Heart right ventricle (tissue), 16 donors: Measurements from ENCODE around the gene GJB3. TPM values are rescaled to one million over a fixed set of nuclear protein-coding genes. Genes with fewer than 3 reads are reported as not detected.
A peak's percentile ranks its signal among the peaks of the same experiment; 100 is the strongest.

Experiments used
- ATAC-seq, 8 donors: fragments of 200-7000 bp; cut with Tn5 transposase; one replicate each; pipeline ENCODE4 v1.9.1; 2020; ENCODE audit warnings: mild to moderate bottlenecking in 8 of 8, moderate library complexity in 8 of 8, moderate number of reproducible peaks in 1 of 8
- DNase-seq, 2 donors: peaks; one replicate each; pipeline ENCODE4 v3.0.0-alpha.2; 2020
- H3K27ac ChIP-seq, 10 donors: fragments of 200-600 bp; sonication (generic) in 2 of 10; one replicate each; pipeline versions ENCODE4 v1.5.0 to v1.8.0; 2020 to 2022; ENCODE audit warnings: mild to moderate bottlenecking in 3 of 10
- H3K27me3 ChIP-seq, 7 donors: fragments of 200-600 bp; one replicate each; pipeline ENCODE4 v1.8.0; 2021 to 2022; ENCODE audit warnings: mild to moderate bottlenecking in 2 of 7
- H3K36me3 ChIP-seq, 9 donors: fragments of 200-600 bp; sonication (generic) in 1 of 9; one replicate each; pipeline versions ENCODE4 v1.5.0 to v1.8.0; 2020 to 2022; ENCODE audit warnings: mild to moderate bottlenecking in 2 of 9
- H3K4me1 ChIP-seq, 9 donors: fragments of 200-600 bp; sonication (generic) in 1 of 9; one replicate each; pipeline versions ENCODE4 v1.5.0 to v1.8.0; 2020 to 2022; ENCODE audit warnings: mild to moderate bottlenecking in 4 of 9
- H3K4me3 ChIP-seq, 10 donors: fragments of 200-600 bp; sonication (generic) in 2 of 10; one replicate each; pipeline versions ENCODE4 v1.5.0 to v1.8.0; 2020 to 2022; ENCODE audit warnings: mild to moderate bottlenecking in 7 of 10, moderate library complexity in 2 of 10
- H3K9me3 ChIP-seq, 11 donors: fragments of 200-600 bp in 10 of 11; sonication (generic) in 2 of 11; one replicate each; pipeline versions ENCODE4 v1.5.0 to v1.8.0; 2013 to 2022; ENCODE audit warnings: mild to moderate bottlenecking in 2 of 11, control low read depth in 1 of 11, moderate library complexity in 1 of 11
- CTCF ChIP-seq, 9 donors: fragments of 200-600 bp; sonication (generic) in 2 of 9; IDR thresholded peaks; one replicate each; pipeline versions ENCODE4 v1.5.0 to v1.8.0; 2021 to 2022; ENCODE audit warnings: antibody characterized with exemption in 9 of 9, mild to moderate bottlenecking in 5 of 9, moderate library complexity in 1 of 9
- WGBS, 2 donors: extraction: QIAGEN DNeasy Blood & Tissue Kit; methylation state at CpG; one replicate each; pipeline ENCODE4 v1.1.7; 2013; ENCODE audit warnings: inconsistent platforms in 1 of 2; 5-methylcytosine and 5-hydroxymethylcytosine counted together
- intact Hi-C, 10 donors: fragments of 100-400 bp; cut with DNase I; formaldehyde crosslinking; loops; one replicate each; pipeline versions ENCODE4 v1.11.1 to v1.14.2; 2022
- polyA plus RNA-seq, 2 donors: library from polyadenylated mRNA; stranded (reverse); fragments of 200-250 nt; gene quantifications; one replicate each; pipeline ENCODE4 v1.2.3, GENCODE V29; 2013
- total RNA-seq, 10 donors: library from RNA; stranded (reverse); fragmentation: NEBNext Ultra II Directional in 3 of 10; extraction: Animal tissue kit (Norgen Biotek cat#: 25700) in 3 of 10; gene quantifications; one replicate each; pipeline versions ENCODE4 v1.2.1 to v1.2.4, GENCODE V29; 2021 to 2023
- donor health status: Arrhythmogenic right ventricular cardiomyopathy.
- donor health status: ischemic (EF 13 %, LVEDD 7.1; RV severe dilation, severe dysfunction).
- donor health status: healthy with polysubstance abuse.
- donor health status: DM: no; HTN: yes; CAD: no.
- donor health status: DM: no; HTN: no; CAD: no.
- donor health status: ischemic (EF 25% LVEDD 6.9; RV normal size, moderate dysfunction).
- donor health status: ischemic (EF 25% LVEDD 5.7; RV mildly dilated, moderate dysfunction).
- donor health status: healthy.
- donor health status: DM: yes; HTN: yes; CAD: no.
- donor health status: Ischemic cardiomyopathy.
- donor health status: ischemic (EF 35%, LVEDD 5.7; RV mildly dilated, moderate dysfunction).
- donor health status: nonischemic (EF 11% LVEDD 7.7; RV severe dilation, severe dysfunction).
- donor health status: DM: yes; HTN: yes; CAD: no.
- donor health status: PGD.
- donor health status: ischemic (EF 29% LVEDD 5.4; RV normal size, mild dysfunction).
- donor health status: nonischemic (EF 23%, LVEDD 6.1; RV moderate dilation, normal function).

GJB3 gene
- total and polyA plus RNA-seq, 12 donors: not detected

DNA sequence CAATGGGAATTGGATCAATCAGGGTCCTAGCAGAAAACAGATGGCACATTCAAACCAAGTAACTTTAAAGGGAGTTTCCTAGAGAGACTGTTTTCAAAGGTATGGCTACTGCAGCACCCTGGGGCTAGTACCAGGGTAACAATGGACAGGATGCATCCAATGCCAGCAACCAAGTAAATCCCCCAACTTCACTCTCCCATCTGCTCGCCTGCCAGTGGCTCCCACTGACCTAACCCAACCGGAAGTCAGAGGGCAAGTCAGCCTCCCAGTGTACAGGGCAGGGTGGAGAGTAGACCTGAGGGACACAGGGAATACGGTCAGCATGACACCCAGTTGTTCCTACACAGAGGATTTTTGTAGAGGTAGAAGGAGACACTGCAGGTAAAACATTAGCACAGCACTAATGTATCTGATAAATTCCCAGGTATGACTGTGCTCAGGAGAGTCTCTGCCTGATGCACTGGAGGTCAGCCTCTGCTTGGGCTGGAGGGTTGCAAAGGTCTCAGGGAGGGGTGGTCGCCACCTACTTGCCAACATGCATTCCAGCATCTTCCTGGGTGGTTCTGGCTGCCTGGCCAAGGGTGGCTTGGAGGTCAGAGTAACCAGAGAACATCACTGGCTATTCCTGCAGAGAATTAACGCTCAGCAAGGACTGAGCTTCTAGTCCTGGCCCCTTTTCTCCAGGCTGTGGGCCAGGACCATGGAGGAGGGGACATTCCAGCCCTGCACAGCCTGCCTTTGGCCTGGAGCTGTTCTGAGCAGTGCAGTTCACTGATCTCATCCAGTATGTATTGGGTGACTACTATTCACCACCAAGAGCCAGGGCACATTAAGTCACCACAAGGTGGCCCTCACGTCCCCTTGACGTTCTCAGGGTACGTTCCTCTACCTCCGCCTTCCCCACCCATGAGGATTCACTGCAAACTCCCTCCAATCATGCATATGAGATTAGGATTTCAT is 6.7 kb downstream of the GJB3 start:
- Histone ChIP-seq H3K9me3 (no peaks in the 10 kb centered on the region), H3K36me3 (no peaks in the 10 kb centered on the region), H3K27ac (peak overlapping the region in 6 of 10 donors; percentile 6 to 41 (median 19)), H3K27me3 (peaks cover 0 to 17% (median 6%) of the 10 kb centered on the region in 7 donors), H3K4me1 (peaks cover 9 to 46% (median 18%) of the 10 kb centered on the region in 9 donors), H3K4me3 (no peak overlapping the region)
- peak; percentile 16 to 59 (median 42) for TF ChIP-seq CTCF (IDR thresholded peaks at IDR 0.05)
- intact Hi-C loops: loop anchor here in 9 of 10 donors (1.0 to 5.0 kb wide), 8 partner anchors 57 to 200 kb away; partner anchors contain the start of gene TMEM35B (in 1 of the 9)
- 40 to 42% methylated on average over 9 of the region's 9 CpGs for WGBS, 2 donors
- peak in 1 of 2 donors; percentile 31 for DNase-seq
- ATAC-seq: peak in 7 of 8 donors; percentile 22 to 61 (median 42)

- DNase-seq (peak; percentile 59 to 77), ATAC-seq (peak; percentile 31 to 66 (median 56))
- Histone ChIP-seq H3K27ac (peak overlapping the region in 9 of 10 donors; percentile 21 to 92 (median 84)), H3K36me3 (peaks cover 0 to 22% (median 4%) of the 10 kb centered on the region in 9 donors), H3K4me1 (peaks cover 9 to 54% (median 28%) of the 10 kb centered on the region in 9 donors), H3K27me3 (peaks cover 0 to 17% (median 0%) of the 10 kb centered on the region in 7 donors), H3K9me3 (no peaks in the 10 kb centered on the region), H3K4me3 (peak overlapping the region in 1 of 10 donors; percentile 70)
- intact Hi-C loops: no loop called here
- no peak for TF ChIP-seq CTCF (IDR thresholded peaks at IDR 0.05)
- 70 to 76% methylated on average over 6 of the region's 6 CpGs for WGBS, 2 donors
Observed at GRCh38 chr1:34790985-34791384, 10.0 kb downstream of the GJB3 start.

GRCh38 chr1:34792424-34792823 is 11.4 kb downstream of the GJB3 start:
- peaks cover 0 to 17% (median 0%) of the 10 kb centered on the region in 7 donors for H3K27me3 ChIP-seq
- H3K36me3 ChIP-seq: peaks cover 0 to 33% (median 4%) of the 10 kb centered on the region in 9 donors
- 57 to 60% methylated on average over 10 of the region's 10 CpGs for WGBS, 2 donors
- peak overlapping the region; percentile 51 to 75 (median 60) for H3K4me3 ChIP-seq
- peak overlapping the region; percentile 55 to 92 (median 86) for H3K27ac ChIP-seq
- no peaks in the 10 kb centered on the region for H3K9me3 ChIP-seq
- intact Hi-C loops: no loop called here
- peaks cover 5 to 41% (median 20%) of the 10 kb centered on the region in 9 donors for H3K4me1 ChIP-seq
- ATAC-seq (no peak), DNase-seq (no peak)
- TF ChIP-seq CTCF (IDR thresholded peaks at IDR 0.05): no peak
